GM18867 (cell line): ENCODE data around the gene PDE3B.
A peak's percentile ranks its signal among the peaks of the same experiment; 100 is the strongest.
"Not testable (repeated sequence)": the region's sequence is repeated elsewhere in the genome, so short reads cannot be mapped to it uniquely, and the experiment has no call there.

ENCODE experiments used
- ATAC-seq: cut with Tn5 transposase; IDR thresholded peaks from one replicate; pipeline ENCODE4 v1.9.1; 2021; ENCODE audit warnings: mild to moderate bottlenecking, moderate library complexity; ENCODE audit not compliant: unreplicated experiment

Gene PDE3B

DNA sequence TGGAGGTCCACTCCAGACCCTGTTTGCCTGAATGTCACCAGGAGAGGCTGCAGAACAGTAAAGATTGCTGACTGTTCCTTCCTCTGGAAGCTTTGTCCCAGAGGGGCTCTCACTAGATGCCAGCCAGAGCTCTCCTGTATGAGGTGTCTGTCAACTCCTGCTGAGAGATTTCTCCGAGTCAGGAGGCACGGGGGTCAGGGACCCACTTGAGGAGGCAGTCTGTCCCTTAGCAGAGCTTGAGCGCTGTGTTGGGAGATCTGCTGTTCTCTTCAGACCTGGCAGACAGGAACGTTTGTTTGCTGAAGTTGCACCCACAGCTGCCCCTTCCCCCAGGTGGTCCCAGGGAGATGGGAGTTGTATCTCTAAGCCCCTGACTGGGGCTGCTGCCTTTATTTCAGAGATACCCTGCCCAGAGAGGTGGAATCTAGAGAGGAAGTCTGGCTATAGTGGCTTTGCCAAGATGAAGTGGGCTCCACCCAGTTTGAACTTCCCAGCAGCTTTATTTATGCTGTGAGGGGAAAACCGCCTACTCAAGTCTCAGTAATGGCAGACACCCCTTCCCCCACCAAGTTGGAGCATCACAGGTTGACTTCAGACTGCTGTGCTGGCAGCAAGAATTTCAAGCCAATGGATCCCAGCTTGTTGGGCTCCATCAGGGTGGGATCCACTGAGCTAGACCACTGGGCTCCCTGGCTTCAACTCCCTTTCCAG, 99.4 kb downstream of the PDE3B start:
- ATAC-seq = no peak

GRCh38 chr11:14743667-14744066, 100.1 kb downstream of the PDE3B start:
- not testable (repeated sequence) for ATAC-seq

DNA sequence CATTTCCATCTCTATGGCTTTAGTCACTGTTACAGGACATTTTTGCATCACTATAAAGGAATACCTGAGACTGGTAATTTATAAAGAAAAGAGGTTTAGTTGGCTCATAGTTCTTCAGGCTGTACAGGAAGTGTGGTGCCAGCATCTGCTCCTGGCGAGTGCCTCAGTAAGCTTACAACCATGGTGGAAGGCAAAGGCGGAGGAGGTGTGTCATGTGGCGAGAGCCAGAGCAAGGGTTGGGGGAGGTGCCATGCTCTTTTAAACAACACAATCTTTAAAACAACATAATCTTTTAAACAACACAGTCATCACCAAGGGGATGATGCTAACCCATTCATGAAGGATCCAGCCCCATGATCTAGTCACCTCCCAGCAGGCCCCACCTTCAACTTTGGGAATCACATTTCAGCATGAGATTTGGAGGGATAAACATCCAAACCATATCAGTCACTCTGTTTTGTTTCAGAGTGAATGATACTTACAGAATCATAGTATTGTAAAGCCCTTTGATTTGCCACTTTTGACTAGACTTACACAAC, 103.3 kb downstream of the PDE3B start:
- no peak for ATAC-seq

DNA sequence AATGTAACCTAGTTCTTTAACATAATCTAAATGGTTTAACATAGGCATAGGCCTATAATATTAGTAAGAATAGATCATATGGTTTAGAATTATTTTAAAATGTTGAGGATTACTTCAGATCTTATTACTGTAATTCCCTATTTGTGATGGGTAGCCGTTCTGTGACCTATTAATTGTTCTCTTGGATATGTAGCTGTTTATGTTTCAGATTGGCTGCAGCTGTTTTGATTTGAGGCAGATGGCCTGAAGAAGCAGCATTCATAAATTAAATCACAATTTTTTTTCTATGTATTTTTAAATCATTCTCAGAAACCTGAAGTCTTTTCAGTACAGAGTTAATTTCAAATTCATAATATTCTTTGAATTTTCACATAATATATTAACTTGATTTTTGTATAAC, 104.5 kb downstream of the PDE3B start:
- ATAC-seq = no peak

GRCh38 chr11:14750911-14751310, 107.3 kb downstream of the PDE3B start:
- ATAC-seq = no peak

- ATAC-seq = no peak
Measured at GRCh38 chr11:14751975-14752407, 108.4 kb downstream of the PDE3B start.

GRCh38 chr11:14755140-14755539, 111.5 kb downstream of the PDE3B start:
- no peak for ATAC-seq

DNA sequence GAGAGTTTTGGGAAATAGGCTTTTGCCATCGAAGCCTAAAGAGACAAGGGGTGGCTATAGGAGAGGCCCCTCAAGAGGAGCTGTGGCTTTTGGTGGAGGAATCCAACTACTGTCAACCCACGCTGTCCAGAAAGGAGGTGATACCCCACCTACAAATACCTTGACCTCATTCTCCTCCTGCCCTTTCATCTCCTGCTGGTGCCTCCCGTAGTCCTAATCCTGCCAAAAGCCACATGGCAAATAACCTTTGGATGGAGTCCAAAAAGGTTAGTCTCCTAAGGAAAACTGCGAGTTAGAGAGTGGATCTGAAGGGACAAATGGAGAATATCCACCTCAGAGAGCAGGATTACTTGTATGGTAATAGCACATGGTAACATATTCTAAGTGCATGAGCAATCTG, 112.7 kb downstream of the PDE3B start:
- ATAC-seq = no peak

DNA sequence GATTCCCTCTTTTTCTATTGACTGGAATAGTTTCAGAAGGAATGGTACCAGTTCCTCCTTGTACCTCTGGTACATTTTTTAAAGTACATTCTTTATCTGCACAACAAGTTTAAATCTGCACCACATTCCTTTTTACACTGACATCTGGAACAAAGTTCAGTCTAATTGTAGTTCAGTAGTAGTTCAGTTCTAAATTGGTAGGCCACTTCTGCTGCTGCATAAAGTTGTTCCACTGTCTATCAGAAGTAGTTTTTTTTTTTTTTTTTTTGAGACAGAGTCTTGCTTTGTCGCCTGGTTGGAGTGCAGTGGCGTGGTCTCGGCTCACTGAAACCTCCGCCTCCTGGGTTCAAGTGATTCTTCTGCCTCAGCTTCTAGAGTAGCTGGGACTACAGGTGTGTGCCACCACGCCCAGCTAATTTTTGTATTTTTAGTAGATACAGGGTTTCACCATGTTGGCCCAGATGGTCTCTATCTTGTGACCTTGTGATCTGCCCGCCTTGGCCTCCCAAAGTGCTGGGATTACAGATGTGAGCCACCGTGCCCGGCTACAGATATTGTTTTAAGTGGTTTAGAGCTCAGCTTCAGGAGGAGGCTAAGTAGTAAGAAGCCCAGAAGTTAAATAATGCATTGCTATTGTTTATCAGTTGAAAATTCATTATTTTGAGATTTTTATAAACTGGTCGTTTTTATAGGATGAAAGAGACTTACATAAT, 115.9 kb downstream of the PDE3B start:
- ATAC-seq = not testable (repeated sequence)

DNA sequence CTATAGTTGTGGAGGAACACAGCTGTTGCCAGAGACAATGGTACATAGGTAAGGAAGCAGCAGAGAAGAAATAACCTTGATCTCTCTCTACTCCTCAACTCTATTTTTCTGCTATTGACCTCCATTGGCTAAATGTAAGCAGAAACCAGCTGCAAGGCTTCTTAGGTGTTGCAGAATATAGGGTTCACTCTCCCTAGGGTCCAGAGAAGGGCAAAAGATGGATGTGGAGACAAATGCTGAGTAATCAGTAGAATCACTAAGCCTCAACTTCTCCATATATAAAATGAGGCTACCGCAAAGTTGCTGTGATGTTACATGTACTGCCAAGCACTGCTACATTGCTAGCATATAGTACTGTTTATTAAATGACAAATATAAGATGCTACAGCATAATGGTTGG, 120.6 kb downstream of the PDE3B start:
- no peak for ATAC-seq

- ATAC-seq = peak; percentile 92
Measured at GRCh38 chr11:14764579-14765527, 121.2 kb downstream of the PDE3B start.

GRCh38 chr11:14766585-14766984, 123.0 kb downstream of the PDE3B start:
- no peak for ATAC-seq

DNA sequence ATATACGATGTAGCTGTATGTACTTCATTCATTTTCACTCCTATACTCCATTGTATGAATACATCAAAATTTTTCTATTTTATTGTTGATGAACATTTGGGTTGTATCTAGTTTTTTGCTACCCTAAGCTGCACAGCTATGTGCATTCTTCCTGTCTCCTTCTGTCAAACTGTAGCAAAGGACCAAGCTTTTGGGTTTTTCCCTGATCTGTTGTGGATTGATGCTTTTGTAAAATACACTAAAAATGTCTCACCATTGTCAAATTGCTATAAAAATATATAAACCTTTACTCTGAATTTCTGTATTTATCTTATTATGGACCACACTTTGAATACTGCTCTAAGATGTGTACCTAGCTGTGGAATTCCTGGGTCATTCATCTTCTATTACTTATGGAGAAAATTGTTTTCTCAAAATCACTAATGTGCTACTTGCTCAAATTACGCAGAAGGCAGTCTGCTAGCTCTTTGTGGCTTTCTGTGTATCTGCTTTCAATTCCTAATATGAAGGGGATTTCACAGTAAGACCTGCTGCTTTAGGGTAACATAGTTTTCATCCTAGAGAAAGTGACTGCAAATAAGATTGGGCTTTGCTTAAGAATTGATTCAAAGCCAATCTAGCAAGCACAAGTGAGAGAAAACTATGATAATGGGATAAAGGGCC, 125.1 kb downstream of the PDE3B start:
- ATAC-seq = peak; percentile 65

DNA sequence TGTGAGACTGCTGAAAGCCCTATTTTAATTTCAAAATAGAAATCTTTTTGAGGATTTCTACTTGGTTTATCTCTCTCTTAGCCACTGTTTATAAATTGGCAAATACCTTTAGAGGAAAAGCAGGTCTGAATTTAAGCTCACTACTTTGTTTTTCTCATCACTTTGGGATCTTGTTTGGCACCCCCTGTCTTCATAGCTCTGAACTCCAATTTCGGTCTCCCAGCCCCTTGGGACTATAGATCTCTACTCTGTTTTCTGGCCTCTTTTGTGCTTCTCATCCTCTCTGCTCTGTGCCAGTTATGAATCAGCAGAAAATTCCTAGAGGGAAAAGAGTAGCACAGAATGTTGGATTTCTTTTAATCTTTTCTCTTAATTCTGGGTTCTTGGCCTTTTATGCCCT, 130.2 kb downstream of the PDE3B start:
- ATAC-seq = no peak

- no peak for ATAC-seq
Measured at GRCh38 chr11:14774721-14775120, 131.1 kb downstream of the PDE3B start.

DNA sequence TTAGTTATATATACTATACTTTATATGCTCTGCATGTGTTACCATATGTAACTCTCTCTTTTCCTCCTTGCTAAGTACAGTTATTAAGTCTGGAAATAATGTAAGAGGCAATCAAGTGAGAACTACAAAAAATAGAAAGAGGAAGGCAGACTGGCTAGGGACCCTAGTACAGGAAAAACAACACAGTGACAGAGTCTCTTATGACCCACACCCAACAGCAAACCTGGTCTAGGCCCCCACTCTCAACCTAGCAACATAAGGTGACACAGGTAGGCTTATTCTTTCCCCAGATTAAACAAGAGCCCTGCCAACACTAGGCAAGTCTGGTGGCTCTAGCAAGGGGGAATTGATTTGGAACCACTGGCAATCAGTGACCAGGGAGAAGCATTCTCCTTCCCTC, 132.3 kb downstream of the PDE3B start:
- no peak for ATAC-seq

- ATAC-seq = not testable (repeated sequence)
Measured at GRCh38 chr11:14778460-14778859, 134.9 kb downstream of the PDE3B start.

GRCh38 chr11:14783788-14784187, 140.2 kb downstream of the PDE3B start:
- no peak for ATAC-seq

GRCh38 chr11:14784230-14784629, 140.6 kb downstream of the PDE3B start:
- no peak for ATAC-seq

DNA sequence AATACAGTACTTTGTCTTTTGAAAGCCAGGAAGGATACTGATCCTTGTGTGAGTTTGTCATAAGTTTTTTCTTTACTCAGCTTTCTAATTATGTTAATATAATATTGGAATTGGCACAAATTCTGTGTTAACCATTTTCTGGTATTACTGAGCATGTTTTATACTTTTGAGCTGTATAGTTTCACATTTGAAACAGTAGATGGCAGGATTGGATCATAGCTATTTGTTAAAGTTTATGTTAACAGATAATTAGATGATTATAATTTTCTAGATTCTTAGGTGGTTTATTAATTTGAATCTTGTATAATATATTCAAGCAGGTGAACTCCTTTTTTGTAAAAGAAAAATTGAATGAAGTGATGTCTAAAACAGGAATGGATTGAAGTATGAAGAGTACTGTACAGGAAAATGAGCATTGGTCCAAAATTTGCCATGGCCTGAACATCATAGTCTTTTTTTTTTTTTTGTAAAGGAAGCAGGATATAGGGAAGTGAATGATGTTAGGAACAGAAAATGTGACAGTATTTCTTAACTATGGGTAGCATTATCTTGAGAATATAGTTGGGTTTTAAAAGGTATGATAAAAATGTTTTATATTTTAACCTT, 146.4 kb downstream of the PDE3B start:
- no peak for ATAC-seq
